ENCODE measurements around the gene SLC6A18.

GRCh38 chr5:1270426-1270825, 45.2 kb downstream of the SLC6A18 start:
- no peak for TF ChIP-seq POLR2A (IDR thresholded peaks at IDR 0.05; ENCODE audit: low read depth, low read length)
- no peak for TF ChIP-seq TAF1 (IDR thresholded peaks at IDR 0.05; ENCODE audit: borderline replicate concordance, low read depth, low read length)

All from GM12892 (cell line).